Lung microvascular endothelial cell (primary cell): ENCODE data around the gene KPNA6. TPM values are rescaled to one million over a fixed set of nuclear protein-coding genes. Genes with fewer than 3 reads are reported as not detected.
"Not testable (repeated sequence)": the region's sequence is repeated elsewhere in the genome, so short reads cannot be mapped to it uniquely, and the experiment has no call there.

Experiments
- DNase-seq, 2 donors: peaks; one replicate each; pipeline versions ENCODE4 v3.0.0 to v3.0.0-alpha.2; 2010; ENCODE audit warnings: low read depth in 2 of 2
- total RNA-seq: library from RNA; depleted of rRNA; stranded (reverse); fragments of >200 nt; gene quantifications from 2 replicates; pipeline ENCODE4 v1.2.1, GENCODE V29; 2014

Gene KPNA6
- total RNA-seq, 1 donor from 2014 or later: 27.8 TPM

GRCh38 chr1:32100359-32100758, 7.5 kb upstream of the KPNA6 start:
- no peak for DNase-seq

- DNase-seq: peak in 1 of 2 donors; percentile 19
These were observed 6.8 kb upstream of the KPNA6 start for GRCh38 chr1:32100807-32101708.

- no peak for DNase-seq
These were observed 3.7 kb upstream of the KPNA6 start for GRCh38 chr1:32104127-32104526.

GRCh38 chr1:32105338-32105737, 2.5 kb upstream of the KPNA6 start:
- DNase-seq: no peak

GRCh38 chr1:32106663-32107275, 1.1 kb upstream of the KPNA6 start:
- no peak for DNase-seq

- no peak for DNase-seq
These were observed 3.3 kb downstream of the KPNA6 start for GRCh38 chr1:32111040-32111623.

- DNase-seq: no peak
These were observed 3.9 kb downstream of the KPNA6 start for GRCh38 chr1:32111789-32112188.

GRCh38 chr1:32112806-32113375, 5.0 kb downstream of the KPNA6 start:
- DNase-seq: no peak

GRCh38 chr1:32113436-32113835, 5.6 kb downstream of the KPNA6 start:
- not testable (repeated sequence) for DNase-seq

GRCh38 chr1:32114420-32114819, 6.6 kb downstream of the KPNA6 start:
- no peak for DNase-seq

GRCh38 chr1:32115496-32115895, 7.6 kb downstream of the KPNA6 start:
- DNase-seq: no peak

- DNase-seq: no peak
These were observed 8.7 kb downstream of the KPNA6 start for GRCh38 chr1:32116531-32116930.

GRCh38 chr1:32122151-32122550, 14.3 kb downstream of the KPNA6 start:
- DNase-seq: no peak

GRCh38 chr1:32123361-32123760, 15.5 kb downstream of the KPNA6 start:
- not testable (repeated sequence) for DNase-seq

GRCh38 chr1:32125313-32125712, 17.5 kb downstream of the KPNA6 start:
- DNase-seq: no peak

GRCh38 chr1:32126770-32127169, 18.9 kb downstream of the KPNA6 start:
- DNase-seq: no peak

GRCh38 chr1:32127409-32128198, 19.7 kb downstream of the KPNA6 start:
- DNase-seq: no peak

GRCh38 chr1:32128479-32128878, 20.6 kb downstream of the KPNA6 start:
- DNase-seq: peak in 1 of 2 donors; percentile 18

GRCh38 chr1:32128964-32129363, 21.1 kb downstream of the KPNA6 start:
- DNase-seq: peak in 1 of 2 donors; percentile 23

GRCh38 chr1:32133950-32134280, 26.1 kb downstream of the KPNA6 start:
- not testable (repeated sequence) for DNase-seq

- DNase-seq: no peak
These were observed 29.3 kb downstream of the KPNA6 start for GRCh38 chr1:32137111-32137510.
